GM18499 (cell line): ENCODE results near the gene MRPS34.

Source experiments
- ATAC-seq: cut with Tn5 transposase; IDR thresholded peaks from one replicate; pipeline ENCODE4 v1.9.1; 2021; ENCODE audit warnings: moderate number of reproducible peaks; ENCODE audit not compliant: insufficient read depth, unreplicated experiment

The MRPS34 gene

DNA sequence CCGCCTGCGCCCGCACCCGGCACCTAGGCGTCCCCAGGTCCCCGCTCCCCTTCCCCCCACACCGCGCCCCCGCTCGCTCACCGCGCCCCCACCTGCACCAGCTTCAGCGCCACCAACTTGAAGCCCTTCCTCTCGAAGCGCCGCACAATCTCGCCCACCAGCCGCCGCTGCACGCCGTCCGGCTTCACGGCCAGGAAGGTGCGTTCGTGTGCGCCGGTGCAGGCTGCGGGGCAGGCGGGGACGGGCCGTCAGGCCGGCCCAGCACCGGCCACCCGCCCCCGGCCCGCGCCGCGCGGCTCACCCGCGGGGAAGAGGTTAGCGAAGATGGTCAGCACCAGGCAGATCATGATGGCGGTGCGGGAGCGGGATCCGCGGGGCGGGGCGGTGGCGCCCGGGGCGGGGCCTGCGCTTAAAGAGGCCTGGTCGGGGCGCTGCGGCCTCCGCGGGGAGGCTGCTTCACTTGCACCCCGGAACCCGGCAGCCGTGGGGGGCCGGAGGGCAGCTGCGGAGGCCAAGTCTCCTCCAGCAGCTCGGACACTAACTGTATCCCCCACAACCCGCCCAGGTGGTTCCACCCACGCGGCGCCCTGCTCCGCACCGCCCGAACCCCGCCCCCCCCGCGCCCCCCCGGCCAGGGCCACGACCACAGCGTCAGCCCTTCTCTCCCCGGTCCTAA is 1.6 kb downstream of the MRPS34 start, which contains the start of gene NME3:
TSS of gene NME3 (minus strand) at position 356 of the 676 bp plus-strand sequence. CDS start at position 347, 9 bp downstream.
- ATAC-seq, result no peak

DNA sequence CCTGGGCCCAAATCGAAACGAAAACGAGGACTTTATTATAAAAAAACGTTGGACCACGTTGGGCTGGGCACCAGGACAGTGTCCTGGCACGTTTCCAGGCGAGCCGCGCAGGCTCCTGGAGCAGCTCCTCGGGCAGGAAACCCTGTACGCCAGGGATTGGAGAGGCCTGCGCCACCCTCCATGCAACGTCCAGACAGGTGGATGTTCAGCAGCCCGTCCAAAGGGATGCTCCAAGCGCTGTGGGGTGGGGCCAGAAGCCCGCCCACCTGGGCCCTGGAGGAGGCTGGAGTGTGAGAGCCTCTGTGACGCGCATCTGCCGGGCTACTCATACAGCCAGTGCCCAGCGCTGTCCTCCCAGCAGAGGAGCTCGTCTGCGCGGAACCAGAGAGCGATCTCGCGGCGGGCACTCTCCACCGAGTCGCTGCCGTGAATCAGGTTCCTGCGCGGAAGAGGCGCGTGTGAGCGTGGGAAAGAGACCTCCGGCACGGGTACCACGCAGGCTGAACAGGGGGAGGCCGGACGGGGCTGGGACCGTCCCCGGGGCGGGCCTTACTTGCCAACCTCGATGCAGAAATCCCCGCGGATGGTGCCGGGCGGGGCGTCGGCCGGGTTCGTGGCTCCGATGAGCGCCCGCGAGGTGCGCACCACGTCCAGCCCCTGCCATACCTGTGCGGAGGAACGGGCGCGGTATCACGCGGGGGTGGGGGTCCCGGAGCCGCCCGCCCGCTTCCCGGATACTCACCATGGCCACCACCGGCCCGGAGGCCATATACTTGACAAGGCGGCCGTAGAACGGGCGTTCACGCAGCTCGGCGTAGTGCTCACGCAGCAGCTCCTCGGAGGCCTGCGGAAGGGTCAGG is 2.4 kb downstream of the MRPS34 start:
- no peak for ATAC-seq

DNA sequence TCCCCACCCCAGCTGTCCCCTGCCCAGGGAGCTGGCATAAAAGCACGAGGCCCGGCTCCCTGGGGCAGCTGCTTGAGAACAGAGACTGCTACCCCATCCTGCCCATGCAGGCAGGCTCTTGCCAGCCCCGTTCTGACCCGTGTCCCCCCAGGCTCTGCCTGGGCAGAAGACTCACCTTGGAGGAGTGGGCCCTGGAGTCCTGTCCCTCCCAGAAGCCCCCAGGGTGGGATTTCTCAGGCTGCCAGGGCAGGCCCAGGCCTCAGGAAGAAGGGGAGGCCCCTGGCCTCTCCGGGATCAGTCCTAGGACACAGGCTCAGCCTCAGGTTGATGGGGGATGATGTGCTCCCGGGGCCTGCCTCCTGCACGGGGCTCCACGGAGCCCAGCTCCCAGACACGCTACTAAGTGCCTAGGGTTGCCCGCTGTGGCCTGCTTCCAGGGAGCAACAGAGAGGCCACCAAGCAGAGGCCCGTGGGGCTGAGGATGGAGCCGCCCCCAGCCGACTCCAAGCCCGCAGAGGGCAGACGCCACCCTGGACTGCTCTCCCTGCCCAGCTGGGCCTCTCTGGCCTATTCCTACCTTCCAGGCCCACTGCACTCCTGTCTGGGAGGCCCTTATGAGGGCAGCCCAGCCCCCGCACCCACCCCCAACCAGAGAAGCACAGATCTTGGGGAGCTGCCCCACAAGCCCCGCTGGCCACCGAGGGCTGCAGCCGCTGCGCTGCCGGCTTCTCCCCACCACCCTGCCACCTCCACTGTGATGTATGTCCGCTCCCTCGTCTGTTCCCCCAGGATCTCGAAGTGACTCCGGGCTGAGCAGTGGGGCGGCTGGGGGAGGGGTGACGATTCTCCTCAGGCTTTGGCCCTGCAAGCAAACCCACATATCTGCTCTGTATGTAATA is 3.3 kb downstream of the MRPS34 start:
- ATAC-seq, result no peak

DNA sequence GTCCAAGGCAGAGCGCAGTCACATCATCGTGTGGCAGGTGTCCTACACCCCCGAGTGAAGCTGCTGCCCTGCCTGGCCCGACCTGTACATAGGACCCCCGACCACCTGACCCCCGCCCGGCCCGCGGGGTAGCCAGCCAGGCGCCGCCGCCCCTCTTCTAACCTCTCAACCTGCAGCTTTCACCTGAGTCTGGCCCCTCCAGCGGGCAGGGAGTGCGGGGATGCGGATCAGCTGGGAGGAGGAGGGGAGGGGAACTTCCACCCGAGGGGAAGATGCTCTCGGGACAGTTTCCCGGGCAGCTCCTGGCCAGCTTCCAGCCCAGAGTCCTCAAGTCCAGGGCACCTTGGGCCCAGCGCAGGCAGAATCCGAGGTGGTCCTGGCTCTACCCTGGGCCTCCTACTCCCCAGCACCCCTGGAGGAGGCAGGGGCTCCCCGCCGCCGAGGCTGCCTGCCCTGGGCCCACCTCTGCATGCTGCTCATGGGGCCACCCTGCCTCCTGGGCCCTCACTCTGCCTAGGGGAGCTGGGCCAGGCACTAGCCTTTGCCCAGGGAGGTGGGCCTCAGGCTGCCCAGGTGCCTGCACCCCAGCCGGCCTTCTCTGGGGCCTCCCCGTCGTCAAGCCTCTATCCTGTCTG is 4.0 kb downstream of the MRPS34 start:
- no peak for ATAC-seq

DNA sequence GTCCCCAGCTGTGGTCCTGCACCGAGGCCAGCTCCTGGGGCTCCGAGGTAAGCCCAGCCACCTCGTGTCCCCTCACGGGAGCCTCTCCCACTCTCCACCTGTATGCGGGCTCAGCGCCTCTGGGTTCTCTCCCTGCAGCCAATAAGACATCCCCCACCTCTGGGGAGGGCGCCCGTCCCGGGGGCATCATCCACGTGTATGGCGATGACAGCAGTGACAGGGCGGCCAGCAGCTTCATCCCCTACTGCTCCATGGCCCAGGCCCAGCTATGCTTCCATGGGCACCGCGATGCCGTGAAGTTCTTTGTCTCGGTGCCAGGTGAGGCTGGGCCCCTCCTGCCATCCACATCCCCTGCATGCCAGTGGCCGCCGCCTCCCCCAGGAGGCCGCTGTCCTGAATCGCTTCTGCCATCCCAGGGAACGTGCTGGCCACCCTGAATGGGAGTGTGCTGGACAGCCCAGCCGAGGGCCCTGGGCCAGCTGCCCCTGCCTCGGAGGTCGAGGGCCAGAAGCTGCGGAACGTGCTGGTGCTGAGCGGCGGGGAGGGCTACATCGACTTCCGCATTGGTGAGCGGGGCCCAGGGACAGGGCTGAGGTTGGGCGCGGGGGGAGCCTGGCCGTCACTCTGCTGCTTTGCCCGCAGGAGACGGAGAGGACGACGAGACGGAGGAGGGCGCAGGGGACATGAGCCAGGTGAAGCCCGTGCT is 4.7 kb downstream of the MRPS34 start:
- no peak for ATAC-seq

DNA sequence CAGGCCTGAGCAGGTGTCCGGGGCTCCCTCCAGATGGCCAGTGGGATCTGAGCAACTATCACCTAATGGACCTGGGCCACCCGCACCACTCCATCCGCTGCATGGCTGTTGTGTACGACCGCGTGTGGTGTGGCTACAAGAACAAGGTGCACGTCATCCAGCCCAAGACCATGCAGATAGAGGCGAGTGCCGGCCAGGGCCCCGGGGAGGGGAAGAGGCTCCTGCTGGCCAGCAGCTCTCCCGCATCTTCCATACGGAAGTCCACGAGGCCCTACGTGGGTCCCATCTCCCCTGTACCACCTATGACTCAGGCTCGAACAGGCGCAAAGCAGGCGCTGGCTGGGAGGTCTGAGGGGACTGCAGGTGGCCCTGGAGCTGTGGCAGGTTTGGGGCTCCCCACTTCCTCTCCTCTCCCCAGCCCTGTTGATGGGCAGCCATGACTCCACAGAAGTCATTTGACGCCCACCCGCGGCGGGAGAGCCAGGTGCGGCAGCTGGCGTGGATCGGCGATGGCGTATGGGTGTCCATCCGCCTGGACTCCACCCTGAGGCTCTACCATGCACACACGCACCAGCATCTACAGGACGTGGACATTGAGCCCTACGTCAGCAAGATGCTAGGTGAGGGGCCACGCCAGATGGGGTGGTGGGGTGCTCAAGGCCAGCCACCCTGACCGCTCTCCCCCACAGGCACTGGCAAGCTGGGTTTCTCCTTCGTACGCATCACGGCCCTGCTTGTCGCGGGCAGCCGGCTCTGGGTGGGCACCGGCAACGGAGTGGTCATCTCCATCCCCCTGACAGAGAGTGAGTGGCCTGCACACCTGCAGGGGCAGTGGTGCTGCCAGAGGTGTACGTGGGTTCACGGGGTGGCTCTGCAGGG is 5.6 kb downstream of the MRPS34 start:
- ATAC-seq, result no peak

DNA sequence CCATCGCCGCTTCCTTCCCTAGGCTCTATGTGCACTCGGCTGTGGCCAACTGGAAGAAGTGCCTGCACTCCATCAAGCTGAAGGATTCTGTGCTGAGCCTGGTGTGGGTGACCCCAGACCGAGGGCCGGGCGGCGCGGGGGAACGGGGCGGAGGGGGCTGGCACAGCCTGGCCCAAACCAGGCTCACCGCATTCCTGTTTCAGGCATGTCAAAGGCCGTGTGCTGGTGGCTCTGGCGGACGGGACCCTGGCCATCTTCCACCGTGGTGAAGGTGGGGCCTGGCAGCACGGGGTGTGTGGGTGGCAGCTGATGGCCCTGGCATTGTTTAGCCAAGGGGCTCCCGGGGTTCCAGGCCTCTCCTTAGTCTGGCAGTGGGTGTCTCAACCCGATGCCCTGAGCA is 6.2 kb downstream of the MRPS34 start:
- ATAC-seq, result no peak

DNA sequence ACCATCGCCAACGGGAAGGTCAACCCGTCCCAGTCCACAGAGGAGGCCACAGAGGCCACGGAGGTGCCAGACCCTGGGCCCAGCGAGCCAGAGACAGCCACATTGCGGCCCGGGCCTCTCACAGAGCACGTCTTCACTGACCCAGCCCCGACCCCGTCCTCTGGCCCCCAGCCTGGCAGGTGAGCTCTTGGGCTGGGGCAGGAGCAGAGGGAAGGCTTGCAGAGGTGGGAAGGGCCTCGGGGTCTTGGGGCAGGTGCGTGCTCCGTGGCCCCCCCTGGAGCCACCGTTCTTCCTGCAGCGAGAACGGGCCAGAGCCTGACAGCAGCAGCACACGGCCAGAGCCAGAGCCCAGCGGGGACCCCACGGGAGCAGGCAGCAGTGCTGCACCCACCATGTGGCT is 6.7 kb downstream of the MRPS34 start:
- ATAC-seq, result no peak

DNA sequence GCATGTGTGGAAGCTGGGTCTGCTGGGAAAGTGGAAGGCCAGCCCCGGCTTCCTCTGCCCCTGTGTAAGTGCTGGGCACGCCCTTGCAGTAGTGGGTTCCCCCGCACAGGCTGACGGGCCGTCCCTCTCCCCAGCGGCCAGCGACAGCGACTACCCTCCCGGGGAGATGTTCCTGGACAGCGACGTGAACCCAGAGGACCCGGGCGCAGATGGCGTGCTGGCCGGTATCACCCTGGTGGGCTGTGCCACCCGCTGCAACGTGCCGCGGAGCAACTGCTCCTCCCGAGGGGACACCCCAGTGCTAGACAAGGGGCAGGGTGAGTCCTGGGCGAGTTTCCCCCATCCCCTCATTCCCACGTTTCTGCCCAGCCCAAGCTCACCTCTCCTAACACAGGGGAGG is 7.1 kb downstream of the MRPS34 start:
- ATAC-seq, result no peak

DNA sequence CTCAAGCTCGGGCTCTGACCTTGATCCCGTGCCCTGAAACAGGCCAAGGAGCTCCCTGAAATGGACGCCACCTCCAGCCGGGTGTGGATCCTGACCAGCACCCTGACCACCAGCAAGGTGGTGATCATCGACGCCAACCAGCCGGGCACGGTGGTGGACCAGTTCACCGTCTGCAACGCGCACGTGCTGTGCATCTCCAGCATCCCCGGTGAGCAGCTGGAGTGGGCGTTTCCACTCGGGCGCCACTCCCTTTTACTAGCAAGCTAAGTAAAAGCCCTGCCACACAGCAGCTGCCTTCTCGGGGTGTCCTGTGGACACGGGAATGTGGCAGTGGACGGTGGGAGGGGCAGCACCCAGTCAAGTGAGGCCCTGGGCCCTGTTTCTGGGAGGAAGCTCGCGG is 8.0 kb downstream of the MRPS34 start:
- no peak for ATAC-seq

DNA sequence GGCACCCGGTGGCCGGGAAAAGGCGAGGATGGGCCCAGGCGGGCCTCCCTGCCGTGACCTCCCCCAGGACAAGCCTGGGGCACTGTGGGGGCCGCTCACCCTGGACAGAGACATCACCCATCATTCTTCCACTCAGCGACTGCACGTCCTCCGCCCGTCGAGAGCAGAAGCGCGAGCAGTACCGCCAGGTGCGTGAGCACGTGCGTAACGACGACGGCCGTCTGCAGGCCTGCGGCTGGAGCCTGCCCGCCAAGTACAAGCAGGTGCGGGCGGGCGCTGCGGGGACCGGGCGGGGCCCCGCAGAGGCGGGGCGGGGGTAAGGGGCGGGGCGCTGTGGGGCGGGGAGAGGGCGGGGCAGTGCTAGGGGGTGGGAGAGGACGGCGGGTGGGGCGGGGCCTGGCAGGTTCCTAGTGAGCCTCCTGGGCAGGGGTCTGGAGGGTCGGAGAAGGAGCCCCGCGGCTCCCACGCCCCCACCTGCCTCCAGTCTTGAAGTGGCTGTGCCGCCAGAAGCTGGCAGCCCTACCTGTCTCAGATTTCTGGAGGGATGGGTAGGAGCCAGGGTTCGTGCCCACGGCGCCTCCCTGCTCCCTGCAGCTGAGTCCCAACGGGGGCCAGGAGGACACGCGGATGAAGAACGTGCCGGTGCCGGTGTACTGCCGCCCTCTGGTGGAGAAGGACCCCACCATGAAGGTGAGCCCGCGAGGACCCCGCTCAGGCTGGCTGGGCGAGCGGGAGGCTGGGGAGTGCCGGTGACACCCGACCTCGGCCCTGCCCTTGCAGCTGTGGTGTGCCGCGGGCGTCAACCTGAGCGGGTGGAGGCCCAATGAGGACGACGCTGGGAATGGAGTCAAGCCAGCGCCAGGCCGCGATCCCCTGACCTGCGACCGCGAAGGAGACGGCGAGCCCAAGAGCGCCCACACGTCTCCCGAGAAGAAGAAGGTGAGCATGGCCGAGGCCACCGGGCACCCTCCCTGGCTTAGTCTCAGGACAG is 9.1 kb downstream of the MRPS34 start:
- no peak for ATAC-seq

DNA sequence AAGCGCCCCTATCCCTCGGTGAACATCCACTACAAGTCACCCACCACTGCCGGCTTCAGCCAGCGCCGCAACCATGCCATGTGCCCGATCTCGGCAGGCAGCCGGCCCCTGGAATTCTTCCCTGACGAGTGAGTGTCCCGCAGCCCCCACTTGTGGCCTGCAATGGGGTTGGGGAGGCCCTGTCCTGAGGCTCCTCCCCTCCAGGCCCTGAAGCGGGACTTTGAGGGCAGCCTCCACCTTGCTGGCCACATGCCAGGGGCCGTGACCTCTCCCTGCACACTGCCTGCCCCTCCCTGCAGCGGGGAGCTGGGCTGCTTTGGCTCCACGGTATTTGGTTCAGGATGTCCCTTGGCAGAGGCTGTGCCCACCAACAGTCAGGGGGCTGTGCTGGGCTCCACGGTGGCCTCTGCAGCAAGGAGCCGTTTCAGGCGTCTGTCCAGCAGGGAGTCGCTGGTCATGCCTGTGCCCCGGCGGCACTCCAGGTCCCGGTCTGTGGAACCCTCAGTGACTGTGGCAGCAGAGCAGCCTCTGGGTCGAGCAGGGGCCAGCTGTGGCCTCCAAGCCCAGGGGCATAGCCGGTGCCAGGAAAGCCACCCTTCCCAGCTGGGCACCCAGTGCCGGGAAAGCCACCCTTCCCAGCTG is 9.9 kb downstream of the MRPS34 start:
- ATAC-seq, result no peak

DNA sequence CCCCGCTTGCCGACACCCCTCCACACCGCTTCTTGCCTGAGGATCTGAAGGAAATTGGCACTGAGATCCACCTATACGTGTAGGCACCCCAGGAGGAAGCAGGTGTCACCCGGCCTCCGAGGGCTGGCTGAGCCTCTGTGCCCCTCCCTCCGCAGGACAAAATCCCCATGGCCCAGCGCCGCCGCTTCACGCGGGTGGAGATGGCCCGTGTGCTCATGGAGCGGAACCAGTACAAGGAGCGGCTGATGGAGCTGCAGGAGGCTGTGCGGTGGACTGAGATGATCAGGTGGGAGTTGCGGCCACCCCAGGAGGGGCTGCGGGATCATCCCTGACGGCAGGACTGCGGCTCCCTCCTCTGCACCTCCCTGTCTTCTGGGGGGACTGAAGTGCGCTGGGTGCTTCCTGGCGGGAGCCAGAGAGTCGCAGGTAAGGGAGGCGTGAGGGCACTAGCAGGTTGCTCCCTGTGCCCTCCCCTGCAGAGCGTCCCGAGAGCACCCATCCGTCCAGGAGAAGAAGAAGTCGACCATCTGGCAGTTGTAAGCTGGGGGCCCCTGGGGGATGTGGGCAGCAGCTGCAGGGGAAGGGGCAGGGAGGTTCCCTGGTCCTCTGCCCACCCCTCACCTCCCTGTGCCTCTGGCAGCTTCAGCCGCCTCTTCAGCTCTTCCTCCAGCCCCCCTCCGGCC is 10.6 kb downstream of the MRPS34 start:
- ATAC-seq, result no peak

DNA sequence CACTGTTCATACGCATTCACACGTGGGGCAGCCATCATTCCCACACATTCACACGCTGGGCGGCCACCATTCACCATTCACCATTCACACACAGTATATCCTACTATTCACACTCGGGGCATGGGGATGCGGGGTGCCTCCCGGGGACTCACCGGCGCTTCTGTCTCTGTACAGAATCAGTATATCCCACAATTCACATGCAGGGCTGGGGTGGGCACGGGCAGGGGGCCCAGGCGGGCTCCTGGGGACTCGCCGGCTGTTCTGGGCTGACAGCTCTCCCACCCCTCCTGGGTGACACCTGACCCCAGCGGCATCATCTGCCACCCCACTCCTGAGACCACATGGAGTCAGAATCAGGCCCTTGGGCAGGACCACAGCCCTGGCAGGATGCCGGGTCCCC is 11.2 kb downstream of the MRPS34 start:
- ATAC-seq, result no peak

DNA sequence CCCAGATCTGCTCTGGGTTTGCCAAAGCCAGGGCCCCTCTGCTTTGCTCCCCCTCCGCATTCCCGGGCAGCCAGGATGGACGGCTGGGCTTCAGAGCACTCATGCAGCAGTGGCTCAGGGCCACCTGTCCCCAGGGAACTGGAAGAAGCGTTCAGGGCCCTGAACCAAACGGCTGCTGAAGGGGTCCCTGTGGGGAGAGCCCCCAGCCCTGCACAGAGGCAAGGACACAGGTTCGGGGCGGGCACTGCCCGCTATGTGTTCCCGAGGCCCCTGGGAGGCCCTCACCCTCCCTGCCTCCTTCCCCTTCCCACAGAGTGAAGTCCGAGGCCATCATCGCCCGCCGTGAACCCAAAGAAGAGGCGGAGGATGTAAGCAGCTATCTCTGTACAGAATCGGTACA is 12.0 kb downstream of the MRPS34 start:
- no peak for ATAC-seq

DNA sequence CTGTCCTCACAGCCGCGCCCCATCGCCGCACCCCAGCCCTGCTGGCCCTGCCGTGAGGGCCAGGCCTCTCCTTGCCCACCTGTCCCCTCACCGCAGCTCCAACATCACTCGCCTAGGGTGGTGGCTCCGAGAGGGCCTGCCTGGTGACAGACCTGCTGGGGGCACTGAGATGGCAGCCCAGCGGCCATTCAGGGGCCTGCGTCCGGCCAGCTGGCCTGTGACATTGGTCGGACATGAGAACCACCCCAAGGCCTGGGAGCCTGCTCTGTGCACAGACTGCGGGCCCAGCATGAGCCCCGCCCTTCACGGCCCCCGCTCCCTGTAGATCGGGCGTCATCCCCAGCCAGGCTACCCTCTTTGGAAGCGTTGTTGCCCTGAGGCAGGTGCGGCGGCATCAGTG is 13.4 kb downstream of the MRPS34 start:
- ATAC-seq, result no peak

DNA sequence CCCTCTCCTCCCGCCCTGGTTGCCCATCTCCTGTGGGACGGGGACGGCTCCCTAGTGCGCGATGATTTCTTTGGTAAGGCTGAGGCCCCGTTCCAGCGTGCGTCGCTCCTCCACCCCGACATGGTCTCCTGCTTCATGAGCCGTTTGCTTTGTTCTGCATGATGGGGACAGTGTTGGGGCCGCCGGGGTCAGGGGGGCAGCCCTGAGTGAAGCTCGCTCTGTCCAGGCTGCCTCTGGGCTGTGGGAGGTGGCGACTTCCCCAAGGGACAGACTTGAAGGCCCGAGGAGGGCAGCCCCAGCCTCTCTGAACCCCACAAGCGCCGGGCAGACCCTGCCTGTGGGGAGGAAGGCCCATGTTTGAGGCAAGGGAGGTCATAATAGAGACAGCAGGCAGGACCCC is 14.0 kb downstream of the MRPS34 start:
- ATAC-seq, result no peak
